Right lobe of liver (tissue), 4 donors: ENCODE measurements around the gene RTN4R.
"Not testable (repeated sequence)": the region's sequence is repeated elsewhere in the genome, so short reads cannot be mapped to it uniquely, and the experiment has no call there.

ENCODE experiments used
- CTCF ChIP-seq, 4 donors: fragments of 200-600 bp in 3 of 4; fragments of 450-650 bp in 1 of 4; IDR thresholded peaks; one replicate each; pipeline versions ENCODE4 v1.5.1 to v1.8.0; 2016 to 2022; ENCODE audit warnings: antibody characterized with exemption in 4 of 4, mild to moderate bottlenecking in 2 of 4
- POLR2A ChIP-seq: fragments of 450-650 bp; IDR thresholded peaks from one replicate; pipeline ENCODE4 v1.6.1; 2017; ENCODE audit warnings: antibody characterized with exemption, mild to moderate bottlenecking
- donor health status: DM: no; HTN: no; CAD: no.
- donor health status: DM: no; HTN: no; CAD: no.
- donor health status: DM: no; HTN: yes; CAD: no.

- not testable (repeated sequence) for TF ChIP-seq CTCF (IDR thresholded peaks at IDR 0.05); POLR2A
Measured at GRCh38 chr22:20311249-20312062, 43.3 kb upstream of the RTN4R start.
